Measurements from ENCODE around the gene USP25. TPM values are rescaled to one million over a fixed set of nuclear protein-coding genes. Genes with fewer than 3 reads are reported as not detected.

USP25 gene
- total and polyA plus RNA-seq, 2 of the 8 experiments (the other 6 are each of a cell fraction or from before 2014, with no cell fraction given): 11.2 to 48.1 TPM

GRCh38 chr21:15753741-15754140 lies 24.0 kb downstream of the USP25 start:
- H3K9me3 ChIP-seq (ENCODE audit: insufficient read depth in 2 of 2, low read depth in 1 of 2, low read length in 1 of 2): peaks cover 0 to 7% of the 10 kb centered on the region in 2 experiments; a peak in 2 of 4 replicates
- TF ChIP-seq CHD1 (IDR thresholded peaks at IDR 0.05; ENCODE audit: low read depth, low read length): no peak
- TF ChIP-seq RAD21 (IDR thresholded peaks at IDR 0.05 in 1 of 2, conservative IDR thresholded peaks at IDR 0.05 in 1 of 2; ENCODE audit: low read depth in 2 of 2, low read length in 2 of 2): no peak
- no peak for TF ChIP-seq EZH2 (IDR thresholded peaks at IDR 0.05; ENCODE audit: low read depth, low read length, severe bottlenecking)
- TF ChIP-seq PHF8 (conservative IDR thresholded peaks at IDR 0.05; ENCODE audit: low read depth, low read length): no peak
- TF ChIP-seq SUZ12 (IDR thresholded peaks at IDR 0.05; ENCODE audit: low read length): no peak
- no peak for TF ChIP-seq CREB1 (IDR thresholded peaks at IDR 0.05)
- TF ChIP-seq NRF1 (IDR thresholded peaks at IDR 0.05; ENCODE audit: low read depth, low read length): no peak
- no peak for TF ChIP-seq KDM5A (IDR thresholded peaks at IDR 0.05; ENCODE audit: low read length)
- no peak for TF ChIP-seq SAP30 (IDR thresholded peaks at IDR 0.05; ENCODE audit: insufficient read depth, insufficient replicate concordance, low read length)
- TF ChIP-seq HDAC2 (IDR thresholded peaks at IDR 0.05; ENCODE audit: borderline replicate concordance in 1 of 2, low read depth in 2 of 2, low read length in 2 of 2): no peak
- H3K79me1 ChIP-seq (ENCODE audit: low read depth, low read length): no peaks in the 10 kb centered on the region
- no peak overlapping the region for H3K56ac ChIP-seq (replicated peaks; ENCODE audit: insufficient read length, low read depth, low read length)
- H3K27ac ChIP-seq (ENCODE audit: low read depth, low read length): peak overlapping the region; percentile 52
- H3K9ac ChIP-seq (replicated peaks in 1 of 4; ENCODE audit: extremely low read depth in 1 of 4, low read depth in 3 of 4, low read length in 3 of 4): no peak overlapping the region
- 75% methylated on average over 1 of the region's 1 CpG; no CpG with 5 or more reads in 1 of the 2 experiments for WGBS, 2 experiments (ENCODE audit: extremely low coverage in 1 of 2, insufficient coverage in 1 of 2, insufficient read length in 1 of 2, insufficient replicate concordance in 2 of 2, low coverage in 1 of 2, low lambda C conversion rate in 2 of 2, missing lambda C conversion rate in 1 of 2)
- H3K14ac ChIP-seq (ENCODE audit: insufficient read length): no peak overlapping the region
- H3K79me2 ChIP-seq (ENCODE audit: control insufficient read depth in 1 of 2, insufficient read depth in 2 of 2, low read length in 2 of 2): peaks cover 23 to 93% of the 10 kb centered on the region in 2 experiments
- H2AFZ ChIP-seq (ENCODE audit: low read length): no peak overlapping the region
- peak overlapping the region; percentile 2 to 42; a peak in 2 of 4 replicates for H3K4me2 ChIP-seq (ENCODE audit: insufficient read depth in 1 of 2, low read depth in 2 of 2, low read length in 2 of 2)
- H2BK15ac ChIP-seq (ENCODE audit: low read length): no peak overlapping the region
- H2BK120ac ChIP-seq (replicated peaks; ENCODE audit: low read depth, low read length): no peak overlapping the region
- H2AK5ac ChIP-seq (ENCODE audit: low read depth, low read length): no peak overlapping the region
- no peak overlapping the region; the same call in 1 of the 2 replicates for H3K18ac ChIP-seq (ENCODE audit: extremely low read depth, low read length)
- H2BK5ac ChIP-seq (ENCODE audit: low read depth, low read length): no peak overlapping the region
- H3K36me3 ChIP-seq (ENCODE audit: control insufficient read depth in 2 of 4, insufficient read depth in 4 of 4, low read length in 3 of 4): peaks cover 0 to 4% (median 2%) of the 10 kb centered on the region in 4 experiments; a peak in 2 of 8 replicates
- no peak overlapping the region for H4K8ac ChIP-seq (ENCODE audit: extremely low read depth, insufficient read depth, low read length)
- no peak overlapping the region for H4K5ac ChIP-seq (ENCODE audit: insufficient read length, low read depth, low read length)
- H3K4me1 ChIP-seq (replicated peaks in 1 of 4; ENCODE audit: control insufficient read depth in 3 of 4, insufficient read depth in 4 of 4, low read length in 3 of 4): peaks cover 1 to 26% (median 17%) of the 10 kb centered on the region in 4 experiments; a peak in 6 of 7 replicates
- no peak overlapping the region for H2BK20ac ChIP-seq (ENCODE audit: low read length)
- ChIA-PET POLR2A (ENCODE audit: partially characterized antibody) (interaction anchor here (0.7 to 4.0 kb wide), 6 partner anchors 10 to 28 kb away, joined by 3 to 26 read pairs (median 8); partner anchors contain the start of gene USP25), CTCF (ENCODE audit: partially characterized antibody) (interaction anchor here (0.6 to 1.1 kb wide), 2 partner anchors 11 to 715 kb away, joined by 3 read pairs; no protein-coding TSS in a partner anchor)
- DNase-seq (ENCODE audit: low read depth in 1 of 2, low spot score in 2 of 2): no peak
- peak overlapping the region in 1 of 4 experiments; percentile 41; a peak in 1 of 8 replicates for H3K4me3 ChIP-seq (ENCODE audit: extremely low read depth in 1 of 4, insufficient read depth in 2 of 4, low read depth in 3 of 4, low read length in 4 of 4)
- no peaks in the 10 kb centered on the region for H3K23me2 ChIP-seq (ENCODE audit: low read depth, low read length)
- H3K27me3 ChIP-seq (replicated peaks in 1 of 4; ENCODE audit: control insufficient read depth in 3 of 4, extremely low read depth in 1 of 4, insufficient read depth in 3 of 4, low read length in 3 of 4): no peaks in the 10 kb centered on the region
- H4K20me1 ChIP-seq (replicated peaks in 1 of 2; ENCODE audit: control insufficient read depth in 1 of 2, insufficient read depth in 2 of 2, low read length in 2 of 2): peaks cover 9% of the 10 kb centered on the region in 2 experiments
- no peak overlapping the region for H3K4ac ChIP-seq (replicated peaks; ENCODE audit: insufficient read length, low read depth, low read length)
- H2BK12ac ChIP-seq (ENCODE audit: low read depth, low read length): peak overlapping the region; percentile 82; the same call in 1 of the 2 replicates
- H3K23ac ChIP-seq (ENCODE audit: insufficient read length): no peak overlapping the region
- no peak for FAIRE-seq
- no peak overlapping the region for H4K91ac ChIP-seq (replicated peaks; ENCODE audit: insufficient read length, low read length)

Data from H1 (cell line).